GM12873 (cell line): ENCODE results near the gene HLCS.

Experiments used
- TF ChIP-seq, protein P1 (sequence below): IDR thresholded peaks from 2 replicates; pipeline ENCODE4 v1.5.1; 2012; ENCODE audit warnings: low read depth, mild to moderate bottlenecking, moderate library complexity, low read length, control low read depth; ENCODE audit not compliant: insufficient read depth; ENCODE audit errors: missing control alignments

HLCS gene

DNA sequence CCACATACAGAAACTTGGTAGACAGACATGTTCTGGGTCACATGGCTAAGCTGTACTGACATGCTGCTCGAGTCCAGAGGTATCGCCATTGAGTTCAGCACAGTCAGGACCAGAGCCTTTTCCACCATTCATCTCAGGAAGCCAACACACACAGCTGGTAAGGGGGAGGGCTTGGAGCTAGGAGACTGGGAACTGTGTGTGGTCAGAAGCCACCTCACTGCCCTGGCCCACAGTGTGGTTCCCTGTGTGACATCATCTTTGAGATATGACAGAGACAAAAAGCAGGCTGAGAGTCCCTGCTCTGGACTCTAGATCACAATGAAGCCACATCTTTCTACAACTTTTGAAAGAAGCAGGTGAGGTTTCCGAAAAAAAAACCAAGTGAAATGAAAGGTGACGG is 160.4 kb downstream of the HLCS start:
- TF ChIP-seq, protein P1, sequence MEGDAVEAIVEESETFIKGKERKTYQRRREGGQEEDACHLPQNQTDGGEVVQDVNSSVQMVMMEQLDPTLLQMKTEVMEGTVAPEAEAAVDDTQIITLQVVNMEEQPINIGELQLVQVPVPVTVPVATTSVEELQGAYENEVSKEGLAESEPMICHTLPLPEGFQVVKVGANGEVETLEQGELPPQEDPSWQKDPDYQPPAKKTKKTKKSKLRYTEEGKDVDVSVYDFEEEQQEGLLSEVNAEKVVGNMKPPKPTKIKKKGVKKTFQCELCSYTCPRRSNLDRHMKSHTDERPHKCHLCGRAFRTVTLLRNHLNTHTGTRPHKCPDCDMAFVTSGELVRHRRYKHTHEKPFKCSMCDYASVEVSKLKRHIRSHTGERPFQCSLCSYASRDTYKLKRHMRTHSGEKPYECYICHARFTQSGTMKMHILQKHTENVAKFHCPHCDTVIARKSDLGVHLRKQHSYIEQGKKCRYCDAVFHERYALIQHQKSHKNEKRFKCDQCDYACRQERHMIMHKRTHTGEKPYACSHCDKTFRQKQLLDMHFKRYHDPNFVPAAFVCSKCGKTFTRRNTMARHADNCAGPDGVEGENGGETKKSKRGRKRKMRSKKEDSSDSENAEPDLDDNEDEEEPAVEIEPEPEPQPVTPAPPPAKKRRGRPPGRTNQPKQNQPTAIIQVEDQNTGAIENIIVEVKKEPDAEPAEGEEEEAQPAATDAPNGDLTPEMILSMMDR: no peak

DNA sequence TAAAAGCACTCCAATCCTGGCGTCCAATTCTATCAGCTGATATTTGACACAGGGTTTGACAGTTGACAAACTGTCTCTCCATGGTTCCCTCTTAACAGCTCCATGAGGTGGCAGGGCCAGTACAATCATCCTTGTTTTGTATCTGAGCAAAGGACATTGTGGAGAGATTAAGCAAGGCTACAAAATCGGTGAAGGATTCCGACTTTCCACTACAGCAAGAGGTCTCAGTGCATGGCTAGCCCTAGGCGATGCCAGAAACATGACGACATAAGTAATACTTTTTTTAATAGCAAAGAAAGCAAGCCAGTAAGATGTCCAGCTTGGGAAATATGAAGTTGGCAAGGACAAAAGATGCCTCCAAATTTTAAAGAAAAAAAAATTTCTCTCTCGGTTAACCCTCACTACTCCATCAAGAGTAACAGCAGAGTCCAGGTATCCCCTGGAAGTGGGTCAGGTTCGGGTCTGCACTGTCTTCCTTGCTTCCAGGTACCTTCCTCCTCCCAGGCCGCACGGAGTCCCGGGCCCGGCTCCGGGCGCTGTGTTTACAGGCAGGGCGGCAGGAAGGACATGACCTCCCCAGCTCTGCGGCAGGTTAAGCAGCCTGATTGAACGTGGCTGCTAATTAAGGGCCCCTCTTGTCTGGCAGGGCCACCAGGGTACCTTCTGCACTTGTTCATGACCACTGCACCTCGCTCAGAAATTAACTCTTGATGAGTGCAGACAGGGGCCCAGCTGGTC is 161.4 kb downstream of the HLCS start:
- TF ChIP-seq, protein P1: no peak

DNA sequence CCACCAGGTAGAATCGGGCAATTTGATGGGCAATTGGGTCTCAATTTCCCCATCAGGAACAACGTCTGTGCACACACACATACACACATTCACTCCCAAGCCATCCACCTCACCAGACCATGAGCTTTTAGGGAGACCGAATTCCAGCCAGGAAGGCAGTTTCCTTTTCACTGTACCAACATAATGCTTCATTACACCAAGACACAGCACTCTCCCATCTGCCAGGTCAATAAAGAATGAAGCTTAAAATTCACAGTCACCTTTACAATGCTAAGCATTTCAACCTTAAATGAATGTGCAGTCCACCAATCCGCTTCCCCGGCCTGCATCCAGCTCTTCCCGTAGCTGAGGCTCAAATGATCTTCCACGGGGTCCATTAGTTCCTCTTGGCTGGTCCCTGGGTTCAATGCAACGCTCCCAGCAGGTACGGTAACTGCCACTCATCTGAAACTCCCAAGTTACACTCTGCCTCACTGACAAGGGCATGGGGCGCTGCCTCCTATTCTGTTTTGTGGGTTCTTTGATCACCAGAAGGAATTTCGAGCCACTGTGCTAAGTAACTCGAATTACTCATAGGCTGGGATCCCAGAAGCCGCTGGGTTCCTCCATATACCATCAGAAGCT is 162.5 kb downstream of the HLCS start:
- TF ChIP-seq, protein P1: no peak

DNA sequence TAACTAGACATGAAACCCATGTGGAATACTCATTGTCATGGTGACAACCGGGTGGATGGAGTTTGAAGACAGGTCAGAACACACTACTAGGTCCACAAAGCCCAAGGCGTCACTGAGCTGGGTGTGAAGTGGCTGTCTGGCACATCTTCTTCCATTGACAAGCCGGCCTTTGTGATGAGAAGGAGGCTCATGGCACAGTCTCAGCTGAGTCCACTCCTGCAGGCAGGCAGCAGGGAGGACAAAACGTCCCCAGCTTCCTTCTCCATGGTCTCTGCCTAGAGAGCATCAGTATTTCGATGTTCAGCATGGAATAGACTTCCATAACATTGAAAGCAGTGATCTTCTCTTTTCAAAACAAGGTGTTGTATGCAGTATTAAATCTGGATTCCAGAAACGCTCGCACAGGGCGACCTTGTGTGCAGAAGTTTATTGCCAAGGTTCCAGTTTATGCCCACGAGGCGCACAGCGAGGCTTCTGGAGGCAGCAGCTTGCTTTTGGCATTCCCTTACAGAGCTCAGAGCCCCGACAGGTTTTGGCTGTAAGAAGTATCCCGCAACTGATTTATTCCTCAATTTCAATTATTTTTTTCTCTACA is 163.3 kb downstream of the HLCS start:
- TF ChIP-seq, protein P1: no peak

DNA sequence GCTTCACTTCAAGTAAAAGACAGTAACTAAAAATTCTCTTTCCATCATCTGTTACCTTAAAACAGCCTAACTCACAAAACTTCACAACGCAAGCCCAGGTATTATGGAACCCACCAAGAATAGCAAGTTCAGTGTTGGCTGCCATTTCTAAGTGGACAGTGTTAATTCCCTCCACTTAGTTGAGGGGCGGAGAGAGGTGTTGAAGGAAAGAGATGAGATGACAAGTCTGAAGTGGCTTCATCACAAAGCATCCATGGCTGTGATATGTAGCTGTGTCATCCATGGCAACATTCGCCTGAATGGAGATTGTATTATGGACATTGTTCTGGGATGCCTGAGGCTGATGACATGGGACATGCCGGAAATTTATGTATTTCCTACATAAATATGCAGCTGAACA is 165.7 kb downstream of the HLCS start:
- TF ChIP-seq, protein P1: no peak

DNA sequence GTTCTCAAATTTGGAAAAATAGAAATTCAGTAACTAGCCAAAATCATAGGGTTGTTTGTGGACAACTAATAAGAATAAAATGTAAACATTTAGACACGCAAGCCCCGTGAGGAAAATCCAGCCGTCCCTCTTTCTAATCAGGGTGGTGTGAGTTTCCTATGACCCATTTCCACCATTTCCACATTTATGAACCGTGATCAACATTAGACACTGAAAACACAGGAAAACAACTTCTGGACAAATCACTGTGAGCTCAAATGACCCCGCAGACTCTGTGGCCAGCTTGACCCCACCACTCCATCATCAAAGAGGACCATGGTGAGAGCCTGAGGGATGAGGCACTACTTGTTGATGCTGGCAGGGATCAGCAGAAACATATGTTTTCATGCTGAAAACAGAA is 166.6 kb downstream of the HLCS start:
- TF ChIP-seq, protein P1: no peak

DNA sequence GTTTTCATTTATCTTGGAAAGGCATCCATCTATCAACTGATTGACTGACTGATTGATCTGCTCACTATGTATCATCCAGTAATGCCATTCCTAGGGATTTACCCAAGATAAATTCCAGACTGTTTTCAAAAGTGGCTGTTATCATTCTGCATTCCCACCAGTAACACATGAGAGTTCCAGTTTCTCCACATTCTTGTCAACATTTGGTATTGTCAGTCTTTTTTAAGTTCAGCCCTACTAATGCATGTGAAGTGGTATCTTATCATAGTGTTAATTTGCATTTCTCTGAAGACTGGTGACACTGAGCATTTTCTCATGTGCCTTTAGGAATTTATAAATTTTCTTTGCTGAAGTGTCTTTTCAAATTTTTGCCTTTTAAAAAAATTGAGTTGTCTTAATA is 168.0 kb downstream of the HLCS start:
- TF ChIP-seq, protein P1: no peak
